IMR-90 (cell line): ENCODE results near the gene EYS. TPM values are rescaled to one million over a fixed set of nuclear protein-coding genes. Genes with fewer than 3 reads are reported as not detected.
A peak's percentile ranks its signal among the peaks of the same experiment; 100 is the strongest.

ENCODE experiments used
- ATAC-seq: fragments of 200-7000 bp; cut with Tn5 transposase; 2 replicates; pipeline ENCODE4 v1.9.1; 2020; ENCODE audit warnings: low read depth, mild to moderate bottlenecking, moderate library complexity
- BruUV-seq: library from RNA; stranded (reverse); fragments of 400-500 nt; replicated peaks from 2 replicates; lab custom pipeline; 2021; lab: Mats Ljungman, UMichigan
- CTCF ChIA-PET: fragments of 300-600 bp; formaldehyde crosslinking; extraction: SDS; loops from one replicate; lab custom pipeline; 2021; ENCODE audit warnings: antibody characterized with exemption; lab: Yijun Ruan, JAX
- POLR2A ChIA-PET: fragments of 300-600 bp; sonication (Branson Sonifier 250); formaldehyde crosslinking; loops from one replicate; lab custom pipeline; 2022; ENCODE audit warnings: antibody characterized with exemption; ENCODE audit not compliant: unreplicated experiment; lab: Charles Lee
- DNase-seq: peaks from one replicate; pipeline ENCODE4 v3.0.0; 2013
- H2AFZ ChIP-seq: replicated peaks from 2 replicates; pipeline ENCODE3; 2013; ENCODE audit warnings: low read length, mild to moderate bottlenecking; ENCODE audit not compliant: poor library complexity
- H2AK5ac ChIP-seq: 2 replicates; pipeline ENCODE4 v1.6.1; 2013; ENCODE audit warnings: low read depth, low read length, inconsistent platforms
- H2AK9ac ChIP-seq: replicated peaks from 2 replicates; pipeline ENCODE3; 2013; ENCODE audit warnings: mild to moderate bottlenecking, low read depth, low read length, moderate library complexity; ENCODE audit not compliant: poor library complexity
- H2BK120ac ChIP-seq: 2 replicates; pipeline ENCODE4 v1.6.1; 2013; ENCODE audit warnings: low read depth, low read length, inconsistent platforms
- H2BK15ac ChIP-seq: 3 replicates; pipeline ENCODE4 v1.6.1; 2013; ENCODE audit warnings: low read depth, low read length, inconsistent platforms
- H2BK20ac ChIP-seq: 2 replicates; pipeline ENCODE4 v1.6.1; 2013; ENCODE audit warnings: low read depth, mild to moderate bottlenecking, inconsistent platforms, low read length, moderate library complexity
- H2BK5ac ChIP-seq: 2 replicates; pipeline ENCODE4 v1.6.1; 2013; ENCODE audit warnings: mild to moderate bottlenecking, low read depth, low read length, inconsistent platforms; ENCODE audit not compliant: poor library complexity, severe bottlenecking
- H3K14ac ChIP-seq: replicated peaks from 2 replicates; pipeline ENCODE4 v1.6.1; 2013; ENCODE audit warnings: low read depth, low read length, inconsistent platforms
- H3K18ac ChIP-seq: 2 replicates; pipeline ENCODE4 v1.6.1; 2013; ENCODE audit warnings: low read depth, low read length, control low read depth
- H3K23ac ChIP-seq: 2 replicates; pipeline ENCODE4 v1.6.1; 2013; ENCODE audit warnings: low read depth, low read length, inconsistent platforms
- H3K27ac ChIP-seq: 2 replicates; pipeline ENCODE4 v1.5.1; 2013; ENCODE audit warnings: mild to moderate bottlenecking, control low read depth, low read length; ENCODE audit not compliant: insufficient read depth
- H3K27me3 ChIP-seq: 2 replicates; pipeline ENCODE4 v1.6.1; 2013; ENCODE audit warnings: low read length; ENCODE audit not compliant: control insufficient read depth, insufficient read depth
- H3K36me3 ChIP-seq: 2 replicates; pipeline ENCODE4 v1.6.1; 2013; ENCODE audit warnings: low read length, mixed read lengths; ENCODE audit not compliant: control insufficient read depth, insufficient read depth
- H3K4ac ChIP-seq: 2 replicates; pipeline ENCODE4 v1.6.1; 2013; ENCODE audit warnings: low read depth, low read length, inconsistent platforms
- H3K4me1 ChIP-seq: 2 replicates; pipeline ENCODE4 v1.6.1; 2013; ENCODE audit warnings: low read length, mixed read lengths; ENCODE audit not compliant: control insufficient read depth, insufficient read depth
- H3K4me2 ChIP-seq: 2 replicates; pipeline ENCODE4 v1.6.1; 2013; ENCODE audit warnings: low read depth, mild to moderate bottlenecking, control low read depth, low read length, moderate library complexity
- H3K4me3 ChIP-seq: 2 replicates; pipeline ENCODE4 v1.5.1; 2013; ENCODE audit warnings: low read depth, mild to moderate bottlenecking, control low read depth, low read length, moderate library complexity; ENCODE audit not compliant: insufficient read depth
- H3K56ac ChIP-seq: 2 replicates; pipeline ENCODE4 v1.6.1; 2013; ENCODE audit warnings: low read length, inconsistent platforms; ENCODE audit not compliant: insufficient read depth; ENCODE audit errors: extremely low read depth
- H3K79me1 ChIP-seq, 2 experiments: 2 replicates each; pipeline ENCODE4 v1.6.1; 2013; ENCODE audit warnings: low read length in 2 of 2, inconsistent platforms in 1 of 2, low read depth in 1 of 2
- H3K9ac ChIP-seq: 2 replicates; pipeline ENCODE4 v1.6.1; 2013; ENCODE audit warnings: low read depth, low read length, control low read depth
- H3K9me1 ChIP-seq: 2 replicates; pipeline ENCODE4 v1.6.1; 2013; ENCODE audit warnings: low read length, inconsistent platforms; ENCODE audit not compliant: insufficient read depth
- H3K9me3 ChIP-seq: 2 replicates; pipeline ENCODE4 v1.6.1; 2013; ENCODE audit warnings: low read length; ENCODE audit not compliant: control insufficient read depth, insufficient read depth
- H4K20me1 ChIP-seq: 2 replicates; pipeline ENCODE4 v1.6.1; 2013; ENCODE audit warnings: low read length, inconsistent platforms; ENCODE audit not compliant: insufficient read depth
- H4K5ac ChIP-seq: 2 replicates; pipeline ENCODE4 v1.6.1; 2013; ENCODE audit warnings: mild to moderate bottlenecking, low read depth, low read length, control low read depth
- H4K8ac ChIP-seq, 2 experiments: 2 replicates each; pipeline ENCODE4 v1.6.1; 2013; ENCODE audit warnings: low read depth in 2 of 2, low read length in 2 of 2, control low read depth in 1 of 2, inconsistent platforms in 1 of 2
- H4K91ac ChIP-seq: 2 replicates; pipeline ENCODE4 v1.6.1; 2013; ENCODE audit warnings: low read depth, low read length, inconsistent platforms; ENCODE audit not compliant: insufficient read depth
- FOS ChIP-seq: fragments of 150-350 bp; IDR thresholded peaks from 2 replicates; pipeline ENCODE4 v1.6.1; 2016; ENCODE audit warnings: low read depth, low read length
- MAFK ChIP-seq: IDR thresholded peaks from 2 replicates; pipeline ENCODE4 v1.6.1; 2012; ENCODE audit warnings: low read depth, low read length, improper control_type of control experiment
- RFX5 ChIP-seq: IDR thresholded peaks from 2 replicates; pipeline ENCODE4 v1.8.0; 2012; ENCODE audit warnings: low read depth, mild to moderate bottlenecking, low read length, moderate library complexity
- SMC3 ChIP-seq: fragments of 150-350 bp; IDR thresholded peaks from 2 replicates; pipeline ENCODE4 v1.6.1; 2016; ENCODE audit warnings: low read depth, mild to moderate bottlenecking, antibody characterized with exemption, low read length, moderate library complexity
- dilution Hi-C: fragments of 300-500 bp; cut with HindIII; formaldehyde crosslinking; loops from one replicate; pipeline ENCODE4 v1.14.3; 2018; ENCODE audit warnings: low sequenced_read_pairs; ENCODE audit not compliant: unreplicated experiment
- in situ Hi-C: fragments of 300-500 bp; cut with MboI; formaldehyde crosslinking; loops from 3 replicates; pipeline ENCODE4 v1.14.3; 2019; ENCODE audit warnings: low sequenced_read_pairs, inconsistent platforms, mixed read lengths
- intact Hi-C: fragments of 100-400 bp; cut with micrococcal nuclease; formaldehyde crosslinking; loops from 2 replicates; pipeline ENCODE4 v1.10.0; 2022
- polyA plus RNA-seq, 3 experiments: library from polyadenylated mRNA; depleted of rRNA; stranded (reverse); fragments of >200 nt; gene quantifications; 2 replicates each; pipeline ENCODE4 v1.2.3, GENCODE V29; 2012; ENCODE audit warnings: low replicate concordance in 1 of 3
- total RNA-seq: library from RNA; depleted of rRNA; stranded (reverse); fragments of >200 nt; gene quantifications from 2 replicates; pipeline ENCODE4 v1.2.3, GENCODE V29; 2012

The EYS gene
- total and polyA plus RNA-seq, 2 of the 4 experiments (the other 2 are of a cell fraction): under 0.01 TPM; not detected in 1

DNA sequence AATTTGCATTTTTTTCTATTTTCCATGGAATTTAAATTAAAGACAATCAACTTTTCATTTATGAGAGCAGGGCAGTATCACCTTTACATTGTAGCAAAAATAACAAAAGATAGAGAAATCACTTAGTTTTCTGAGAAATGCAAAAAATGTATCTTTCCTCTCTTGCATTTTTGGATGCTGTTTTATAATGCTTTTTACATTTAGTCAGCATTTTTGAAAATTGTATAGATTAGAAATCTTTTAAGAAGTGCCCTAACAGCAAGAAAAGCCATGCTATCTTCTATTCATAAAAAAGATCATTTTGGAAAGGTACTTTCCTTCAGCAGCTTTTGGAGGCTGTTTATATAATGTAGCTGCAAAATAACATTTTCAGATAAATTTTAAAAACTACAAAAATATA lies 421.8 kb downstream of the EYS start:
- Histone ChIP-seq H3K9me3 (no peaks in the 10 kb centered on the region), H3K23ac (no peak overlapping the region), H3K9ac (no peak overlapping the region), H3K4me2 (no peak overlapping the region), H3K4ac (no peak overlapping the region), H4K91ac (no peak overlapping the region), H3K18ac (no peak overlapping the region), H3K36me3 (no peaks in the 10 kb centered on the region), H2AK9ac (no peak overlapping the region), H3K4me1 (no peaks in the 10 kb centered on the region), H2AFZ (no peak overlapping the region), H4K8ac (no peak overlapping the region), H4K20me1 (no peaks in the 10 kb centered on the region), H3K4me3 (no peak overlapping the region), H3K79me1 (no peaks in the 10 kb centered on the region), H3K27ac (no peak overlapping the region), H3K56ac (no peak overlapping the region), H2BK15ac (no peak overlapping the region), H2BK120ac (no peak overlapping the region), H3K9me1 (no peaks in the 10 kb centered on the region), H2BK20ac (no peak overlapping the region), H4K5ac (no peak overlapping the region), H3K14ac (no peak overlapping the region), H2AK5ac (no peak overlapping the region), H3K27me3 (no peaks in the 10 kb centered on the region), H2BK5ac (no peak overlapping the region)
- no peak for DNase-seq
- TF ChIP-seq RFX5: no peak
- TF ChIP-seq FOS: no peak
- no peak for TF ChIP-seq SMC3
- TF ChIP-seq MAFK: peak; percentile 74
- ATAC-seq: no peak
- dilution Hi-C loops (no loop called here), in situ Hi-C loops (no loop called here), intact Hi-C loops (no loop called here)
- no TSS peak for BruUV-seq
- CTCF ChIA-PET: no interaction called here
- POLR2A ChIA-PET: no interaction called here
